ENCODE results near the gene AATK.
"Not testable (repeated sequence)": the region's sequence is repeated elsewhere in the genome, so short reads cannot be mapped to it uniquely, and the experiment has no call there.

AATK gene

DNA sequence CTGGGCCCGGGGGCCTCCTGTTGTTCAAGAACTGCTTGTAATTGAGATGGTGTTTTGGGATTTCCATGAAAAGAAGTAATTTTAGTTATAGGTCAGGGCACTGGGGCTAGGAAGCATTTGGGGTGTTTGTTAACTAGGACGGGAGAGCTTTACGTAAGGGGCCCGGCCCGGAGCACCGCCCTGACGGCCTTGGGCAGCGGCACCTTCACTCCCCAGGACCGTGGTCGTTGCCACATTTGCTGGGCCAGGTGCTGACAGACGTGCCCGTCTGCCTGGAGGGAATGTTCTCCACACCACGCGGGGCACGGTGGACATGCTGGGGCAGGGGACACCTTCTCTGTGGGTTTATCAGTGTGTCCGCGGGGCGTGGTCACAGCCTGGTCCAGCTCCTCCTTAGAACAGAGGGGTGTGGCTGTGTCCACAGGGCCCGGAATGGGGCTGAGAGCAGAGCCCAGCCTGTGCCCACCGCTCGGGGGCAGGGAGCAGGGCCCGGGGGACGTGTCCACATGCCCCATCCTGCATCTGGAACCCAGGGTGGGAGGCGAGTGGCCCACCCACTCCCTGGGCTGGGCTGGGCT is 73.4 kb downstream of the AATK start:
- no peak for DNase-seq (ENCODE audit: low read depth)

DNA sequence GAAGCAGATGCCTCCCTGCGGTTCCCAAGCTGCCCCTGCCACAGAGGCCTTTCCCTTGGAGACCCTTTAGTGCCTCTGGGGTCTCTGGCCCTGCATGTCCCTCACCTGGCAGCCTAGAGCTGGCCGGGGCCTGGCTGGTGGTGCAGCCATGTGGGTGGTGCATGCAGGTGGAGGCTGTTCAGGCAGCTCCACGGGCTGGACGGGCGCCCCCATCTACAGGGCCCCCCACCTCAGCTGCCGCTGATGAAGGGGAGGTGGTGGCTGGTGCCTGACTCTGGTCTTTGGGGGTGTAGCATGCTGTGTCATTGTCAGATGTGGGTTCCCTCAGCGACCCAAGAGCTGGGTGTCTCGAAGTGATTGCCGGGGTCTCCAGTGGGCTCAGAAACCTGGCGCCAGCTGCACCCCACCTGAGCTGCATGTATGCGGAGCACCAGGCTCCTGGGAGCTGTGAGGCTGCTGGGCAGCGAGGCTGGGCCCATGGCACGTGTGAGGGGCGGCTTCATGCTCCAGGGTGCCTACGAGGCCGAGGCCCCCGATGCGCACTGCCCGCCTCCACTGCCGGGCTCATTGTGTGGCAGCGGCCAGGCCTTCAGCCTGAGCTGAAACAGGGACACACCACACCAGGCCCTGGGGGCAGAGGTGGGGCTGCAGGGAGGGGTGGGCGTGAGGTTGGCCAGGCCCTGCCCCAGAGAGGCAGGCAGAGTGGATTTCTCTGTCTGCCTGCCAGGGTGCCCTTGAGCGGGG is 74.1 kb downstream of the AATK start:
- DNase-seq (ENCODE audit: low read depth): no peak

- DNase-seq (ENCODE audit: low read depth): no peak
Observed at GRCh38 chr17:81091154-81091553, 74.9 kb downstream of the AATK start.

DNA sequence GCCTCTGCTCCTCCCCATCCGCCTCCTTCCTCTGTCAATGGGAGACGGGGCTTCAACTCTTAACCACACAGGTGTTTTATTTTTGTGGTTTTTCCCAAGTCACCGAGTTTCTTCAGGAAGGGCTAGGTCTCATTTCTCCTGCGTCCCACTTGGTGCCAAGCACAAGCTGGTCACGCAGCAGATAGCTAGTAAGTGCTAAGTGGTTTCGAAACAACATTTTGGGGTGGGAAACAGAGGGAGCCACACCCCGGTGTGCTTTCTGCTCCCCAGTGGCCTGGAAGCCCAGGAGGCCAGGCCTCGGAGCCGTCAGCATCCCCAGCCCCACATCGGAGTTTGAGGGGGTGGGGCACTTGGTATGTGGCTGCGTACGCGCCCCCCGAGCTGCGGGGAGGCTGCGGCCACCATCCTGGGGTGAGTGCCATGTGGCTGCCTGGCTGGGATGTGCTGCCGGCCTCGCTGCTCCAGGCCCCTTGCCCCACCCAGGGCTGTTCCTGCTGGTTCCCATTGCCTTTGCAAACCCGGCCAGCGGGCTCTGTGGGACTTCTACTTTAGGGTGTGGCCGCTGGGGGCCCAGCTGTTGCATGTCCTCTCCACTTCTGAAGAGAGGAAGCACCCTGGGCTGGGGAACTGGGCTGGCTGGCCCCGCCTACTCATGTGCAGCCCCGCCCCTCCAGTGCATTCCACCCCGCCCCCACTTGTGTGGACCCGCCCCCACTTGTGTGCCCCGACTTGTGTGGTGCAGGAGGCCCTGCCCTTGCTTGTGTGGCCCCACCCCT is 75.5 kb downstream of the AATK start:
- DNase-seq (ENCODE audit: low read depth): peak; percentile 84

- DNase-seq (ENCODE audit: low read depth): no peak
Observed at GRCh38 chr17:81086789-81087551, 79.1 kb downstream of the AATK start.

- no peak for DNase-seq (ENCODE audit: low read depth)
Observed at GRCh38 chr17:81085420-81085911, 80.6 kb downstream of the AATK start.

DNA sequence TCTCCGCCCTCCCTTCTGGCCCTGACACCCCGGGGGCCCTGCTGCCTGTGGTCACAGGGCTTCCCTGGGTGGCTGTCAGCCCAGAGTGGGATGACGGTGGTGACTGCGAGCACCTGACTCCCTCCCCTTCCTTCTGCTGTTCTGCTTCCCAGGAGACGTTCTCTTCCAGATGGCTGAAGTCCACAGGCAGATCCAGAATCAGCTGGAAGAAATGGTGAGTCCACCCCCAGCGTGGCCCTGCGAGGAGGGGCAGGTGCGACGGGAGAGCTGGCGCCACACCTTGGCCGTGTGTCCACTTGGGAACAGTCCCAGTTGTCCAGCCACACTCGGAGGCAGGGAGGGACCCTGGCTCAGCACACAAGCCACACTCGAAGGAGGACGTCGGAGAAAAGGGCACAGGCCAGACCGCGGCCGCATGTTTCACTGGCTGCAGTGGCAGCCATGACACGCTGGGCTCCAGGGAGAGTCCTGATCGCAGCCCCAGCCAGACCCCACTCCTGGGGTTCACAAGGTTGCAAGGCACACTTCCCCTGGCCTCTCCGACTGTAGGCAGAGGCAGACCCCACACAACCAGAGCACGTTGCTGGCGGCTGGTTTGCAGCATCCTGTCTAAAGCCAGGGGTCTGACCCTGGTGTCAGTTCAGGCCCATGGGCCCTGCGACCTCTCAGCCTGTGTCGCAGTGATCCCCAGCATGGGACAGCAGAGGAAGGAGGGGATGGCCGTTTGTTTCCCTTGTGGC is 81.2 kb downstream of the AATK start:
- DNase-seq (ENCODE audit: low read depth): no peak

- no peak for DNase-seq (ENCODE audit: low read depth)
Observed at GRCh38 chr17:81083125-81083765, 82.8 kb downstream of the AATK start.

DNA sequence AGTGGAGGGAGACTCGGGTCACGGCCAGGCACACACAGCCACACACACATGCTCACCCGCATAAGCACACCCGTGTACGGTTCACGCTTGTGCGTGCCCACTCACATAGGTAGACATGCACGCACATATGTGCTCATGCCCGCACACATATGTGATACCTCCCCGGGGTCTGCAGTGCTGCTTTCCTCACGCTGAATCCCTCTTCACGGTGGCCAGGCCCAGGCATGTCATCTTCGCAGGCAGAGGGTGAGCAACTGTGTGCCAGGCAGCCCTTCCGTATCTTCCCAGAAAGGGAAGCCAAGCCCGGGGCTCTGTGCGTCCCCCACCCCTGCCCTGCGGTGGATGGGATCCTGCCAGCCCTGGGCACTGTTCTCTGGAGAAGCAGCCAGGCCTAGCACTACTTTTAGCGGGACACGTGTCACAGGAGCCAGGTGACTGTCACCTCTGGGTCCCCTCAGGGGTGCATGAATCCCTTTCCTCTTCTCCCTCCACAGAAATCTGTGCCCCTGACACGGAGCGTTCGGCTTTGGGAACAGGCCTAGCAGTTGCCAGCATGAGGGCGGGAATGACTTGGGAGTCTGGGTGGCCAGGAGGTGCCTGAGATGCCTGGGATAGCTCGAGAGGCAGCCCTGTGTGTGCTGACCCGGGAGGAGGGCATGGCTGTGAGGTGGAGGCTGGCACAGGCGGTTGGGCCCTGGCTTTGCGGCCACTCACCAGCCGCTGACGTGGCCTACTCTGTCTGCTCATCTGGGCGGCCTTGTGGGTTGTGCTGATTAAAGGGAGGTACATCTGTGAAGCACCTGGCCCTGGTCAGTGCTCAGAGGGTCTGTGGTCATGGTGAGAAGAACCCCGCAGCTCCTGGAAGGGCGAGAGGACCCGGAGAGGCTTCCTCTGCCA is 83.6 kb downstream of the AATK start:
- DNase-seq (ENCODE audit: low read depth): no peak

GRCh38 chr17:81081222-81082176 is 84.5 kb downstream of the AATK start:
- DNase-seq (ENCODE audit: low read depth): no peak

DNA sequence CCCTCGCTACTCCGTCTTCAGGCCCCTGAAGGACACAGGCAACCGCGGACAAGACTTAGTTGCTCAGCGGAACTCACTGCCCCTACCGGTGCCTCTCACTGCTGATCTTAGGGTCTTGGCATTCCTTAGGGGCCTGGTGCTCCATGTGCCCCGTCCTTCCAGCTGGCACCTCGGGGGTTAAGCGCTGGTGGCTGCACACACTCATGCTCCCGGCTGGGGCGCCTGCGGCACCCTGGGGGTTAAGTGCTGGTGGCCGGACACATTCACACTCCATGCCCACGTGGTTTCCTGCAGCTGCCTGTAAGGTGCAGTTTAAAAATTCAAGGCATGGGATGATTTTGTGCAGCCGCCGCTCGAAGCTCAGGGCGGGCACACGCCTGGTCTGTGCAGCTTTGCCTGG is 86.0 kb downstream of the AATK start:
- DNase-seq (ENCODE audit: low read depth): no peak

GRCh38 chr17:81078026-81078913 is 87.8 kb downstream of the AATK start:
- not testable (repeated sequence) for DNase-seq (ENCODE audit: low read depth)

GRCh38 chr17:81076141-81076679 is 89.8 kb downstream of the AATK start:
- DNase-seq (ENCODE audit: low read depth): no peak

DNA sequence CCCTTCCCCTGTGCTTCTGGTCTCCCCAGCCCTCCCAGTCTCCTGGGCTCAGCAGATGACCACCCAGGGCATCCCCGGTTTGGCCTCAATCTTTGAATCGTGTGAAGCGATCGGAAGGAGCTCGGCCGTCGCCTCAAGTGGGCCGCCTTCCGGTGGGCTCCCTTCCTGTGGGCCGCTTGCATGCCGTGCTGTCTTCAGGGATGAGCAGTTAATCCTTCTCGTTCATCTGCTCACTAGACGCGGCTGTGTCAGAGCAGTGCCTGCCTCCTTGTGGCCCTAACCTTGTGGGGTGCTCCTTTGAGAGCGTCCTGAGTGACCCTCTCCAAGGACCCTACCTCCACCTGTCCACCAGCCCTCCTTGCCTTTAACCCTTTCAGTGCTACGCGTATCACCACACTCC is 90.7 kb downstream of the AATK start:
- DNase-seq (ENCODE audit: low read depth): no peak

DNA sequence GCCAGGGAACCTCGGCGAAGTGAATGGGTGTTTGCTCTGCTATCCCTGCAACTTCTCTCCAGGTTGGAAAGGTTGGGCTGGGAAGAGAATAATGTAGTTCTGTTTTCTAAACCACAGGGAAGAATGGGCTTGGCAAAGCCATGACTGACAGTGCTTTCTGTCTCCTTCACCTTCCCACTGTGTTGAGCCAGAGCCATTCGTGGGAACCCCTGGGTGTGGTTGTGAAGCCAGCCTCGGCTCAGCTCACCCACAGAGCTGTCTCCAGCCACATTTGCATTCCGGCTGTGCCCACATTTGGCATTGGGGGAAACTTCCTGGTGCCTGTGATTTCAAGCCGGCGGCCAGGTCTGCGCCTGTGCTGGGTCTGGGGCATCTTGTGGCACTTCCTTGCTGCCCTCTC is 91.1 kb downstream of the AATK start:
- DNase-seq (ENCODE audit: low read depth): no peak

GRCh38 chr17:81073967-81074839 is 91.8 kb downstream of the AATK start:
- DNase-seq (ENCODE audit: low read depth): no peak
